SK-N-SH (cell line): ENCODE results near the gene ITIH5.

Experiments used
- EZH2phosphoT487 ChIP-seq: fragments of 200-600 bp; sonication (generic); IDR thresholded peaks from 2 replicates; pipeline ENCODE4 v1.6.1; 2017; ENCODE audit warnings: low read depth, mixed run types, mild to moderate bottlenecking, antibody characterized with exemption, moderate library complexity, borderline replicate concordance
- GABPA ChIP-seq: IDR thresholded peaks from 2 replicates; pipeline ENCODE4 v1.4.0; 2012; ENCODE audit warnings: low read depth, mild to moderate bottlenecking
- POLR2AphosphoS5 ChIP-seq: IDR thresholded peaks from 2 replicates; pipeline ENCODE4 v1.6.1; 2012; ENCODE audit warnings: low read depth, low read length
- RAD21 ChIP-seq: IDR thresholded peaks from 2 replicates; pipeline ENCODE4 v1.6.1; 2012; ENCODE audit warnings: mild to moderate bottlenecking, low read length
- RFX5 ChIP-seq: IDR thresholded peaks from 2 replicates; pipeline ENCODE4 v1.6.1; 2012; ENCODE audit warnings: mild to moderate bottlenecking, improper control_type of control experiment, low read length
- SIN3A ChIP-seq: IDR thresholded peaks from 2 replicates; pipeline ENCODE4 v1.6.1; 2012; ENCODE audit warnings: low read depth, mild to moderate bottlenecking, low read length, moderate library complexity, borderline replicate concordance
- TAF1 ChIP-seq: IDR thresholded peaks from 2 replicates; pipeline ENCODE4 v1.6.1; 2012; ENCODE audit warnings: low read depth, mild to moderate bottlenecking, low read length, moderate library complexity, borderline replicate concordance
- TEAD4 ChIP-seq: IDR thresholded peaks from 2 replicates; pipeline ENCODE4 v1.4.0; 2012; ENCODE audit warnings: mild to moderate bottlenecking, borderline replicate concordance; ENCODE audit not compliant: insufficient read depth
- YY1 ChIP-seq: IDR thresholded peaks from 2 replicates; pipeline ENCODE4 v1.4.0; 2012; ENCODE audit warnings: low read depth, mild to moderate bottlenecking
- TF ChIP-seq, protein P1 (sequence below): fragments of 200-600 bp; sonication (generic); IDR thresholded peaks from 2 replicates; pipeline ENCODE4 v1.6.1; 2017; ENCODE audit warnings: antibody characterized with exemption, mild to moderate bottlenecking, moderate library complexity
- TF ChIP-seq, protein P2 (sequence below): IDR thresholded peaks from 2 replicates; pipeline ENCODE4 v1.4.0; 2012; ENCODE audit warnings: low read depth, borderline replicate concordance
- TF ChIP-seq, protein P3 (sequence below): IDR thresholded peaks from 2 replicates; pipeline ENCODE4 v1.6.1; 2012; ENCODE audit warnings: mild to moderate bottlenecking, low read depth, low read length, moderate library complexity
- TF ChIP-seq, protein P4 (sequence below): IDR thresholded peaks from 2 replicates; pipeline ENCODE4 v1.4.0; 2012; ENCODE audit warnings: low read depth
- TF ChIP-seq, protein P5 (sequence below): fragments of 150-350 bp; IDR thresholded peaks from 2 replicates; pipeline ENCODE4 v1.6.1; 2016; ENCODE audit warnings: mild to moderate bottlenecking, low read depth, low read length

DNA sequence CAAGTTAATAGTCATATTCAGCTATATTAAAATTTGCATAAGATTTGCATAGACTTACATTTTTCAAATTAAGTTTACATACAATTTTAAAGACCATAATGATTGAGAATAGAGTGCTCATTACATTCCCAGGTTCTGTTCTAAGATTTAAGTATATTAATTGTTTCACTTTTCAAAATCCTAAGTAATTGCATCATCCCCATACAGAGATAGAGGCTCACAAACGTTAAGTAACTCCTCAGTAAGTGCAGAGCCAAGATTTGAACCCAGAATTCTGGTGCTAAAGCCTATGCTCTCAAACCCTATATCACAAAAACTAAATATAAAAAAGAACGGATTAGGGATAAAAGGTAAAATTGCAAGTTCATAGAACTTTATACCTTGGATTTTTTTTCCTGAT, 2.1 kb downstream of the ITIH5 start:
- TF ChIP-seq, protein P1, sequence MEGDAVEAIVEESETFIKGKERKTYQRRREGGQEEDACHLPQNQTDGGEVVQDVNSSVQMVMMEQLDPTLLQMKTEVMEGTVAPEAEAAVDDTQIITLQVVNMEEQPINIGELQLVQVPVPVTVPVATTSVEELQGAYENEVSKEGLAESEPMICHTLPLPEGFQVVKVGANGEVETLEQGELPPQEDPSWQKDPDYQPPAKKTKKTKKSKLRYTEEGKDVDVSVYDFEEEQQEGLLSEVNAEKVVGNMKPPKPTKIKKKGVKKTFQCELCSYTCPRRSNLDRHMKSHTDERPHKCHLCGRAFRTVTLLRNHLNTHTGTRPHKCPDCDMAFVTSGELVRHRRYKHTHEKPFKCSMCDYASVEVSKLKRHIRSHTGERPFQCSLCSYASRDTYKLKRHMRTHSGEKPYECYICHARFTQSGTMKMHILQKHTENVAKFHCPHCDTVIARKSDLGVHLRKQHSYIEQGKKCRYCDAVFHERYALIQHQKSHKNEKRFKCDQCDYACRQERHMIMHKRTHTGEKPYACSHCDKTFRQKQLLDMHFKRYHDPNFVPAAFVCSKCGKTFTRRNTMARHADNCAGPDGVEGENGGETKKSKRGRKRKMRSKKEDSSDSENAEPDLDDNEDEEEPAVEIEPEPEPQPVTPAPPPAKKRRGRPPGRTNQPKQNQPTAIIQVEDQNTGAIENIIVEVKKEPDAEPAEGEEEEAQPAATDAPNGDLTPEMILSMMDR, result no peak
- TF ChIP-seq TAF1 (no peak), YY1 (no peak), RAD21 (no peak), EZH2phosphoT487 (no peak), POLR2AphosphoS5 (no peak), SIN3A (no peak), TEAD4 (no peak), GABPA (no peak), RFX5 (no peak)
- TF ChIP-seq, protein P2, sequence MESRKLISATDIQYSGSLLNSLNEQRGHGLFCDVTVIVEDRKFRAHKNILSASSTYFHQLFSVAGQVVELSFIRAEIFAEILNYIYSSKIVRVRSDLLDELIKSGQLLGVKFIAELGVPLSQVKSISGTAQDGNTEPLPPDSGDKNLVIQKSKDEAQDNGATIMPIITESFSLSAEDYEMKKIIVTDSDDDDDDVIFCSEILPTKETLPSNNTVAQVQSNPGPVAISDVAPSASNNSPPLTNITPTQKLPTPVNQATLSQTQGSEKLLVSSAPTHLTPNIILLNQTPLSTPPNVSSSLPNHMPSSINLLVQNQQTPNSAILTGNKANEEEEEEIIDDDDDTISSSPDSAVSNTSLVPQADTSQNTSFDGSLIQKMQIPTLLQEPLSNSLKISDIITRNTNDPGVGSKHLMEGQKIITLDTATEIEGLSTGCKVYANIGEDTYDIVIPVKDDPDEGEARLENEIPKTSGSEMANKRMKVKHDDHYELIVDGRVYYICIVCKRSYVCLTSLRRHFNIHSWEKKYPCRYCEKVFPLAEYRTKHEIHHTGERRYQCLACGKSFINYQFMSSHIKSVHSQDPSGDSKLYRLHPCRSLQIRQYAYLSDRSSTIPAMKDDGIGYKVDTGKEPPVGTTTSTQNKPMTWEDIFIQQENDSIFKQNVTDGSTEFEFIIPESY, result no peak
- TF ChIP-seq, protein P3, sequence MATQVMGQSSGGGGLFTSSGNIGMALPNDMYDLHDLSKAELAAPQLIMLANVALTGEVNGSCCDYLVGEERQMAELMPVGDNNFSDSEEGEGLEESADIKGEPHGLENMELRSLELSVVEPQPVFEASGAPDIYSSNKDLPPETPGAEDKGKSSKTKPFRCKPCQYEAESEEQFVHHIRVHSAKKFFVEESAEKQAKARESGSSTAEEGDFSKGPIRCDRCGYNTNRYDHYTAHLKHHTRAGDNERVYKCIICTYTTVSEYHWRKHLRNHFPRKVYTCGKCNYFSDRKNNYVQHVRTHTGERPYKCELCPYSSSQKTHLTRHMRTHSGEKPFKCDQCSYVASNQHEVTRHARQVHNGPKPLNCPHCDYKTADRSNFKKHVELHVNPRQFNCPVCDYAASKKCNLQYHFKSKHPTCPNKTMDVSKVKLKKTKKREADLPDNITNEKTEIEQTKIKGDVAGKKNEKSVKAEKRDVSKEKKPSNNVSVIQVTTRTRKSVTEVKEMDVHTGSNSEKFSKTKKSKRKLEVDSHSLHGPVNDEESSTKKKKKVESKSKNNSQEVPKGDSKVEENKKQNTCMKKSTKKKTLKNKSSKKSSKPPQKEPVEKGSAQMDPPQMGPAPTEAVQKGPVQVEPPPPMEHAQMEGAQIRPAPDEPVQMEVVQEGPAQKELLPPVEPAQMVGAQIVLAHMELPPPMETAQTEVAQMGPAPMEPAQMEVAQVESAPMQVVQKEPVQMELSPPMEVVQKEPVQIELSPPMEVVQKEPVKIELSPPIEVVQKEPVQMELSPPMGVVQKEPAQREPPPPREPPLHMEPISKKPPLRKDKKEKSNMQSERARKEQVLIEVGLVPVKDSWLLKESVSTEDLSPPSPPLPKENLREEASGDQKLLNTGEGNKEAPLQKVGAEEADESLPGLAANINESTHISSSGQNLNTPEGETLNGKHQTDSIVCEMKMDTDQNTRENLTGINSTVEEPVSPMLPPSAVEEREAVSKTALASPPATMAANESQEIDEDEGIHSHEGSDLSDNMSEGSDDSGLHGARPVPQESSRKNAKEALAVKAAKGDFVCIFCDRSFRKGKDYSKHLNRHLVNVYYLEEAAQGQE, result no peak
- TF ChIP-seq, protein P4, sequence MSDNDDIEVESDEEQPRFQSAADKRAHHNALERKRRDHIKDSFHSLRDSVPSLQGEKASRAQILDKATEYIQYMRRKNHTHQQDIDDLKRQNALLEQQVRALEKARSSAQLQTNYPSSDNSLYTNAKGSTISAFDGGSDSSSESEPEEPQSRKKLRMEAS, result no peak
- TF ChIP-seq, protein P5, sequence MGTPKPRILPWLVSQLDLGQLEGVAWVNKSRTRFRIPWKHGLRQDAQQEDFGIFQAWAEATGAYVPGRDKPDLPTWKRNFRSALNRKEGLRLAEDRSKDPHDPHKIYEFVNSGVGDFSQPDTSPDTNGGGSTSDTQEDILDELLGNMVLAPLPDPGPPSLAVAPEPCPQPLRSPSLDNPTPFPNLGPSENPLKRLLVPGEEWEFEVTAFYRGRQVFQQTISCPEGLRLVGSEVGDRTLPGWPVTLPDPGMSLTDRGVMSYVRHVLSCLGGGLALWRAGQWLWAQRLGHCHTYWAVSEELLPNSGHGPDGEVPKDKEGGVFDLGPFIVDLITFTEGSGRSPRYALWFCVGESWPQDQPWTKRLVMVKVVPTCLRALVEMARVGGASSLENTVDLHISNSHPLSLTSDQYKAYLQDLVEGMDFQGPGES, result no peak
